H9 (cell line): ENCODE measurements around the gene PRDM1. TPM values are rescaled to one million over a fixed set of nuclear protein-coding genes. Genes with fewer than 3 reads are reported as not detected.

Experiments
- DNase-seq: peaks from one replicate; pipeline ENCODE4 v3.0.0-alpha.2; 2017
- H2AFZ ChIP-seq: one replicate; pipeline ENCODE4 v1.6.1; 2013; ENCODE audit warnings: mild to moderate bottlenecking, low read length, control low read depth, moderate library complexity
- H2AK5ac ChIP-seq: 2 replicates; pipeline ENCODE4 v1.6.1; 2013; ENCODE audit warnings: low read length, control low read depth, mixed read lengths; ENCODE audit not compliant: insufficient read length
- H2BK120ac ChIP-seq: one replicate; pipeline ENCODE4 v1.6.1; 2013; ENCODE audit warnings: low read depth, mild to moderate bottlenecking, low read length, control low read depth, inconsistent platforms; ENCODE audit not compliant: poor library complexity, severe bottlenecking
- H2BK12ac ChIP-seq: 2 replicates; pipeline ENCODE4 v1.6.1; 2013; ENCODE audit warnings: low read length, control low read depth, mixed read lengths, low read depth; ENCODE audit not compliant: insufficient read length
- H2BK15ac ChIP-seq: 2 replicates; pipeline ENCODE4 v1.6.1; 2013; ENCODE audit warnings: low read depth, low read length, control low read depth
- H2BK20ac ChIP-seq: one replicate; pipeline ENCODE4 v1.6.1; 2013; ENCODE audit warnings: low read depth, mild to moderate bottlenecking, low read length, control low read depth, inconsistent platforms; ENCODE audit not compliant: poor library complexity, severe bottlenecking
- H2BK5ac ChIP-seq: 2 replicates; pipeline ENCODE4 v1.6.1; 2013; ENCODE audit warnings: low read length, control low read depth, mixed read lengths; ENCODE audit not compliant: insufficient read length
- H3K14ac ChIP-seq: 2 replicates; pipeline ENCODE4 v1.6.1; 2013; ENCODE audit warnings: low read length, control low read depth; ENCODE audit not compliant: insufficient read depth
- H3K18ac ChIP-seq: 2 replicates; pipeline ENCODE4 v1.6.1; 2013; ENCODE audit warnings: low read depth, mild to moderate bottlenecking, mixed read lengths, low read length, control low read depth; ENCODE audit not compliant: insufficient read length
- H3K23ac ChIP-seq: 2 replicates; pipeline ENCODE4 v1.6.1; 2013; ENCODE audit warnings: low read length, control low read depth, mixed read lengths, low read depth; ENCODE audit not compliant: insufficient read length
- H3K23me2 ChIP-seq: 2 replicates; pipeline ENCODE4 v1.6.1; 2013; ENCODE audit warnings: low read depth, mild to moderate bottlenecking, mixed read lengths, low read length, control low read depth; ENCODE audit not compliant: insufficient read length, poor library complexity, severe bottlenecking
- H3K27ac ChIP-seq: 2 replicates; pipeline ENCODE4 v1.5.1; 2013; ENCODE audit warnings: low read length, control low read depth, mixed read lengths, low read depth; ENCODE audit not compliant: insufficient read length
- H3K27me3 ChIP-seq: 2 replicates; pipeline ENCODE4 v1.6.1; 2013; ENCODE audit warnings: low read length, control low read depth, inconsistent platforms; ENCODE audit not compliant: insufficient read depth
- H3K4ac ChIP-seq: 2 replicates; pipeline ENCODE4 v1.6.1; 2013; ENCODE audit warnings: low read depth, mild to moderate bottlenecking, control low read depth, inconsistent platforms, low read length, moderate library complexity
- H3K4me1 ChIP-seq: 2 replicates; pipeline ENCODE4 v1.6.1; 2013; ENCODE audit warnings: low read length, control low read depth, inconsistent platforms; ENCODE audit not compliant: insufficient read depth
- H3K4me2 ChIP-seq: 2 replicates; pipeline ENCODE4 v1.6.1; 2013; ENCODE audit warnings: low read length, control low read depth, mixed read lengths; ENCODE audit not compliant: insufficient read length, insufficient read depth
- H3K56ac ChIP-seq: 2 replicates; pipeline ENCODE4 v1.6.1; 2013; ENCODE audit warnings: low read depth, mild to moderate bottlenecking, mixed read lengths, low read length, control low read depth; ENCODE audit not compliant: insufficient read length
- H3K79me1 ChIP-seq: 2 replicates; pipeline ENCODE4 v1.6.1; 2013; ENCODE audit warnings: low read depth, mild to moderate bottlenecking, moderate library complexity, low read length, control low read depth, inconsistent platforms; ENCODE audit not compliant: insufficient read depth, poor library complexity, severe bottlenecking
- H3K79me2 ChIP-seq: 2 replicates; pipeline ENCODE4 v1.6.1; 2013; ENCODE audit warnings: low read length, control low read depth, inconsistent platforms; ENCODE audit not compliant: insufficient read depth
- H3K9ac ChIP-seq: 2 replicates; pipeline ENCODE4 v1.6.1; 2013; ENCODE audit warnings: low read length, control low read depth, mixed read lengths; ENCODE audit not compliant: insufficient read length; ENCODE audit errors: extremely low read depth
- H3K9me3 ChIP-seq: one replicate; pipeline ENCODE4 v1.6.1; 2013; ENCODE audit warnings: low read depth, low read length, inconsistent platforms; ENCODE audit not compliant: control insufficient read depth
- H3T11ph ChIP-seq: one replicate; pipeline ENCODE4 v1.6.1; 2013; ENCODE audit warnings: mild to moderate bottlenecking, low read length, control low read depth, inconsistent platforms
- H4K20me1 ChIP-seq: one replicate; pipeline ENCODE4 v1.6.1; 2013; ENCODE audit not compliant: control insufficient read depth, insufficient read length, insufficient read depth
- H4K5ac ChIP-seq: 2 replicates; pipeline ENCODE4 v1.6.1; 2013; ENCODE audit warnings: low read depth, mild to moderate bottlenecking, mixed read lengths, low read length, control low read depth; ENCODE audit not compliant: insufficient read length
- H4K8ac ChIP-seq: replicated peaks from 2 replicates; pipeline ENCODE4 v1.6.1; 2013; ENCODE audit warnings: low read length, control low read depth, mixed read lengths, low read depth; ENCODE audit not compliant: insufficient read length
- H4K91ac ChIP-seq: 2 replicates; pipeline ENCODE4 v1.6.1; 2013; ENCODE audit warnings: low read depth, mild to moderate bottlenecking, moderate library complexity, mixed read lengths, low read length, control low read depth; ENCODE audit not compliant: insufficient read length
- H3K27ac Mint-ChIP-seq, 3 experiments: 2 replicates in 2 of 3; 3 replicates in 1 of 3; pipeline ENCODE4 v1.8.0; 2020 to 2021; ENCODE audit warnings: mixed read lengths in 3 of 3, mild to moderate bottlenecking in 1 of 3, moderate library complexity in 1 of 3
- H3K27me3 Mint-ChIP-seq: 2 replicates; pipeline ENCODE4 v1.8.0; 2021; ENCODE audit warnings: low read depth, mild to moderate bottlenecking, moderate library complexity, mixed read lengths
- H3K36me3 Mint-ChIP-seq, 3 experiments: 2 replicates in 2 of 3; 3 replicates in 1 of 3; pipeline ENCODE4 v1.8.0; 2020 to 2021; ENCODE audit warnings: low read depth in 3 of 3, mixed read lengths in 3 of 3; ENCODE audit not compliant: insufficient read depth in 1 of 3
- H3K4me1 Mint-ChIP-seq, 2 experiments: 2 replicates each; pipeline ENCODE4 v1.8.0; 2020; ENCODE audit warnings: mixed read lengths in 2 of 2
- H3K4me3 Mint-ChIP-seq, 2 experiments: 2 replicates in 1 of 2; 3 replicates in 1 of 2; pipeline ENCODE4 v1.8.0; 2020 to 2021; ENCODE audit warnings: mild to moderate bottlenecking in 2 of 2, mixed read lengths in 2 of 2, moderate library complexity in 1 of 2
- H3K9me3 Mint-ChIP-seq, 2 experiments: 2 replicates in 1 of 2; 3 replicates in 1 of 2; pipeline ENCODE4 v1.8.0; 2020; ENCODE audit warnings: mild to moderate bottlenecking in 2 of 2, mixed read lengths in 2 of 2, moderate library complexity in 1 of 2
- WGBS: extraction: QIAGEN DNeasy Blood & Tissue Kit; methylation state at CpG from one replicate; pipeline ENCODE4 v1.1.7; 2013; ENCODE audit warnings: missing lambda C conversion rate, low lambda C conversion rate, mixed read lengths; ENCODE audit not compliant: insufficient read length; ENCODE audit errors: extremely low coverage; 5-methylcytosine and 5-hydroxymethylcytosine counted together
- total RNA-seq: library from RNA; stranded (reverse); gene quantifications from 2 replicates; pipeline ENCODE4 v1.2.1, GENCODE V29; 2021
- TF ChIP-seq, protein P1 (sequence below): fragments of 200-600 bp; sonication (generic); conservative IDR thresholded peaks from 3 replicates; pipeline ENCODE4 v1.8.0; 2021; ENCODE audit warnings: antibody characterized with exemption, mild to moderate bottlenecking

The PRDM1 gene
- total RNA-seq, 1 experiment from 2014 or later: 2.9 TPM

DNA sequence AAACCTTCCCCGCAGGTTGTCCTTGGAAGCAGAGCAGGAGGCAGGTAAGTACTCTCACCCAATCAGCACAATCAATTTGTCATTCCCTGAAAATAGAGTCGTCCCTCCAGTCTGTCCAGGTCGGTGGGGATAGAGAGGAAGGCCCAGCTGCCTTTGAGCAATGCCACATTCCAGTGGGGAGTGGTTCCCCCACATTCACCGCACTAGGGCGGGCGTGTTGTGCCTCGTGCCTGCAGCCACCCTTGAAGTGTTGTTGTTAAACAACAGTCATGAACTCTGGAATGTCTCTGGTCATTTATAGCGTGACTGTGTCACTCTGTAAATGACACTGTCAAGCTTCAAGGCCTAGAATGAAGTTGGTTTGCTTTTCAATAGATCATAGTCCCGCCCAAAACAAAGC lies 33.4 kb downstream of the PRDM1 start:
- H3K4me1 Mint-ChIP-seq: peaks cover 4 to 10% of the 10 kb centered on the region in 2 experiments; a peak in 3 of 4 replicates
- Histone ChIP-seq H3K79me1 (no peaks in the 10 kb centered on the region), H3K9me3 (no peaks in the 10 kb centered on the region), H4K8ac (no peak overlapping the region), H2BK12ac (no peak overlapping the region), H3K4ac (no peak overlapping the region), H3K18ac (no peak overlapping the region), H2BK15ac (no peak overlapping the region), H2AK5ac (no peak overlapping the region), H3K27ac (no peak overlapping the region), H3K14ac (no peak overlapping the region), H2BK120ac (no peak overlapping the region), H3K4me1 (peaks cover 4% of the 10 kb centered on the region; the same call in 1 of the 2 replicates), H3K79me2 (no peaks in the 10 kb centered on the region), H3K56ac (no peak overlapping the region), H4K5ac (no peak overlapping the region), H2BK20ac (no peak overlapping the region), H2AFZ (no peak overlapping the region), H3K4me2 (no peak overlapping the region), H3K27me3 (no peaks in the 10 kb centered on the region), H3K23ac (no peak overlapping the region), H4K20me1 (no peaks in the 10 kb centered on the region), H2BK5ac (no peak overlapping the region), H3K9ac (no peak overlapping the region), H3T11ph (no peak overlapping the region), H4K91ac (no peak overlapping the region), H3K23me2 (no peaks in the 10 kb centered on the region)
- no peak overlapping the region for H3K27ac Mint-ChIP-seq
- H3K4me3 Mint-ChIP-seq: no peak overlapping the region
- peaks cover 1% of the 10 kb centered on the region; the same call in 1 of the 2 replicates for H3K27me3 Mint-ChIP-seq
- DNase-seq: no peak
- WGBS: no CpG with 5 or more reads among the region's 9 CpGs
- no peaks in the 10 kb centered on the region for H3K9me3 Mint-ChIP-seq
- H3K36me3 Mint-ChIP-seq: no peaks in the 10 kb centered on the region; a peak in 1 of 7 replicates
- TF ChIP-seq, protein P1, sequence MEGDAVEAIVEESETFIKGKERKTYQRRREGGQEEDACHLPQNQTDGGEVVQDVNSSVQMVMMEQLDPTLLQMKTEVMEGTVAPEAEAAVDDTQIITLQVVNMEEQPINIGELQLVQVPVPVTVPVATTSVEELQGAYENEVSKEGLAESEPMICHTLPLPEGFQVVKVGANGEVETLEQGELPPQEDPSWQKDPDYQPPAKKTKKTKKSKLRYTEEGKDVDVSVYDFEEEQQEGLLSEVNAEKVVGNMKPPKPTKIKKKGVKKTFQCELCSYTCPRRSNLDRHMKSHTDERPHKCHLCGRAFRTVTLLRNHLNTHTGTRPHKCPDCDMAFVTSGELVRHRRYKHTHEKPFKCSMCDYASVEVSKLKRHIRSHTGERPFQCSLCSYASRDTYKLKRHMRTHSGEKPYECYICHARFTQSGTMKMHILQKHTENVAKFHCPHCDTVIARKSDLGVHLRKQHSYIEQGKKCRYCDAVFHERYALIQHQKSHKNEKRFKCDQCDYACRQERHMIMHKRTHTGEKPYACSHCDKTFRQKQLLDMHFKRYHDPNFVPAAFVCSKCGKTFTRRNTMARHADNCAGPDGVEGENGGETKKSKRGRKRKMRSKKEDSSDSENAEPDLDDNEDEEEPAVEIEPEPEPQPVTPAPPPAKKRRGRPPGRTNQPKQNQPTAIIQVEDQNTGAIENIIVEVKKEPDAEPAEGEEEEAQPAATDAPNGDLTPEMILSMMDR: no peak
